Activated CD8-positive, alpha-beta memory T cell treated with anti-CD3 and anti-CD28 coated beads for 48 hours (primary cell): ENCODE data around the gene RAVER2.
"Not testable (repeated sequence)": the region's sequence is repeated elsewhere in the genome, so short reads cannot be mapped to it uniquely, and the experiment has no call there.

ENCODE experiments used
- DNase-seq, 3 experiments: peaks; one replicate each; pipeline ENCODE4 v3.0.0-alpha.2; 2020; ENCODE audit warnings: low read depth in 2 of 3, low spot score in 2 of 3

Gene RAVER2

GRCh38 chr1:64744492-64745180 lies at the start of gene RAVER2:
RAVER2 (plus strand) TSS chr1:64745075; CDS start chr1:64745173, 98 bp downstream.
- peak; percentile 18 to 27 (median 23) for DNase-seq

DNA sequence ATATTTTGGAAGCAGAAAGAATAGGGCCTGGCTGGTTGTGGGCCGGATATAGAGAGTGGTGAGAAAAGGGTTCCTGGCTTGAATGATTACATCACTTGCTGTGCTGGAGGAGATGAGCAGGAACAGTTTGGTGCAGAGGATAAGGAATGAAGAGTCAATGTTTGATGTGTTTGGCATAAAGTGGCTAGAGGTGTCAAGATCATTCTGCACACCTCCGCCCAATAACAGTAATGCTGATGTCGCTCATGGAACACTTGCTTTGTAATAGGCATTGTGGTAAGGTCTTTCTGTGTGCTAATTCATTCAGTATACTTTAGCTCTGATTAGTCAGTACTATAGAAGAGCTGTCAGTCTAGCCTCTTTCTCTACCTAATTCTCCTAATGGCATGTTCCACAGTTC lies 48.0 kb upstream of the RAVER2 start:
- DNase-seq, result no peak

- DNase-seq, result no peak
These were observed 45.5 kb upstream of the RAVER2 start for GRCh38 chr1:64699327-64699726.

DNA sequence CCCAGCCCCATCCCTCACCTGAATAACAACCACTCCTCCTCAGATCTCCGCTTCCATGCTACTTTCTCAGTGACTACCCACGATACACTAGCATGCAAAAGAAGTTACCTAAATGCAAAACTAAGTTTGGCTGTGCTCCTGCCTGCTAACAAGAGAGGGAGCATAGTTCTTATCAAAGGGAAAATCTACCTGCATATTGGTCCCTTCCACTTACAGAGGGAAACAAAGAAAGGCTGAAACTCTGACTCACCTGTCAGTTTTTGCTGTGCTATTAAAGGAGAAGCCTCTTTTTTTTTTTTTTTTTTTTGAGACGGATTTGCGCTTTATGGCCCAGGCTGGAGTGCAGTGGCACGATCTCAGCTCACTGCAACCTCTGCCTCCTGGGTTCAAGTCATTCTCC lies 43.8 kb upstream of the RAVER2 start:
- DNase-seq, result no peak

- no peak for DNase-seq
These were observed 43.0 kb upstream of the RAVER2 start for GRCh38 chr1:64701886-64702285.

DNA sequence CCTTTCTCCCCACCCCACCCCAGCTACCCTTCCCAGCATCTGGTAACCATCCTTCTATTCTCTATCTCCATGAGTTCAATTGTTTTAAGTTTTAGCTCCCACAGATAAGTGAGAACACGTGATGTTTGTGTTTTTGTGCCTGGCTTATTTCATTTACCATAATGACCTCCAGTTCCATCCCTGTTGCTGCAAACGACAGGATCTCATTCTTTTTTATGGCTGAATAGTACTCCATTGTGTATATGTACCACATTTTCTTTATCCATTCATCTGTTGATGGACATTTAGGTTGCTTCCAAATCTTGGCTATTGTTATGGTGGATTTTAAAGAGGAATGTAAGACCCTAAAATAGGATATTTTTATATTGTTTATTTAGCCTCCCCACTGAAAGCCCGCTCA lies 42.2 kb upstream of the RAVER2 start:
- not testable (repeated sequence) for DNase-seq

- no peak for DNase-seq
These were observed 41.3 kb upstream of the RAVER2 start for GRCh38 chr1:64703600-64703999.

DNA sequence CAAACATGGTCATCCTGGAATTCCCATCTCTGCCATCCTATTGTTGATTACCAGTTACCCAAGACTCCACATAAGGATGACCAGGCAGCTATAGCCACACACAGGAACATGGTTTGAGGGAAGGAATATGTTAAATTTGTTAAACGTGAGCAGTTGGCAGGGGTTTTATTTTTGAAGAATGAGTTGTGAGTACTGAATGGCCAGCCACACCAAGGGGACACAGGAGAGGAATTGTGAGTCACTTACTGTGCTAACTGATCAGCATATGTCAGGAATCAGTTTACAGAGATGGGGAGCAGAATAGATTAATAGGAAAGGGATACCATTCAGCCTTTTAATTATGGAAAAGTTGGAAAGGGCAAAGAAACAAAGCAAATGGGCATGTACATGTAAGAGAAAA lies 39.3 kb upstream of the RAVER2 start:
- no peak for DNase-seq

- no peak for DNase-seq
These were observed 33.6 kb upstream of the RAVER2 start for GRCh38 chr1:64711266-64711665.

DNA sequence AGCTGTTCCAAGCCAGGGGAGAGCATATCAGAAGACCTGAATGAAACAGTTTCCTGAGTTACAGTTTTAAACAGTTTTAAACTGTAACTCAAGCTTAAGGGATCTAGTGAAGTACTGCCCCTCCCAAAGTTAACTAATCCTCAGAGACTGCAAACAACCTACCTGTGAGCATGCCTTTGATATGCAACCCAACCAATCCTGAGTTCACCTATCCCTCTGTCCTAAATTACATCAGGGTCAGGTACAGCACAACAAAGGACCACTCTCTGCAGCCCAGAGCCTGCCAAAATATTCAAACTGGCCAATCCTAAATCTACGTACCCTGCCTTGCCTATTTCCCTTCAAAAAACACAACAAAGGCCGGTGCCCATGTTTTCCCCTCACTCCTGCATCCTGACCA lies 32.8 kb upstream of the RAVER2 start:
- DNase-seq, result no peak

- no peak for DNase-seq
These were observed 29.7 kb upstream of the RAVER2 start for GRCh38 chr1:64715186-64715585.

DNA sequence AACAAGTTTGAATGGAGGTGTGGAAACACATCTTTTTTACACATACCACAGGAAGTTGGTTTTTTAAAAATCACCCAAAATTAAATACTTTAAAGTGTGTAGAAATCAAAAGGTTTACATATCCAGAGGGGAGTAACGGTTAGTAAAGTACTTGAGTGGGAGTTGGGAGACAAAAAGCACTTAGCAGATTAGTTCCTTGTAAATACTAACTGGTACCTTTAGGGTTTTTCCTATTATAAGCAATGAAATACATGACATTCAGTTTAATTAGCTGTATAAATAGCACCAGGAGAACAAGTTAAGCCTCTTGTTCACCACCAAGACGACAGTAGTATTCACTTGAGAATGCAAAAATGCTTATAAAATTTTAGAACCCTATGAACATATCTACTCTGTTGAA lies 23.7 kb upstream of the RAVER2 start:
- no peak for DNase-seq

GRCh38 chr1:64721576-64722145 lies 23.2 kb upstream of the RAVER2 start:
- no peak for DNase-seq

DNA sequence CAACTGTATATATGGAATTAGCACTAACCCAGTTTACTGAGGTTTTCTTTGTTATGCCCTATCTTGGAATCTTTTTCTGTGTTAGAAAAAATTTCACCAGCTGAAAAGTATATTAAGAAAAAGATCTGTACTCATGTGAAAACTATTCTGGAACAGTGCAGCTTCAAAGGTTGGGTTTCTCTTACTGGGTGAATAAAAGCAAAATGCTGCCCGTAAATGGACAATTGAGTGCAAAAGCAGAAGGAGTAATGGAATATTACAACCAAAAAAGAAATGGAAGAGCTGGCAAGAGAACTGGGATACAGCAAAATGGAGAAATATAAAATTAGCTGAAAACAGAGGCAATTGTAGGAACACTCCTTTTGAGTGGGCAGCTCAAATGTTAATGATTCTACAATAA lies 17.0 kb upstream of the RAVER2 start:
- DNase-seq, result no peak

- DNase-seq, result no peak
These were observed 11.1 kb upstream of the RAVER2 start for GRCh38 chr1:64733581-64734286.

- no peak for DNase-seq
These were observed 10.6 kb upstream of the RAVER2 start for GRCh38 chr1:64734287-64734652.

DNA sequence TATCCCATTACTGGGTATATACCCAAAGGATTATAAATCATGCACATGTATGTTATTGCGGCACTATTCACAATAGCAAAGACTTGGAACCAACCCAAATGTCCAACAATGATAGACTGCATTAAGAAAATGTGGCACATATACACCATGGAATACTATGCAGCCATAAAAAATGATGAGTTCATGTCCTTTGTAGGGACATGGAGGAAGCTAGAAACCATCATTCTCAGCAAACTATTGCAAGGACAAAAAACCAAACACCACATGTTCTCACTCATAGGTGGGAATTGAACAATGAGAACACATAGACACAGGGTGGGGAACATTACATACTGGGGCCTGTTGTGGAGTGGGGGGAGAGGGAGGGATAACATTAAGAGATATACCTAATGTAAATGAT lies 4.2 kb upstream of the RAVER2 start:
- not testable (repeated sequence) for DNase-seq

- no peak for DNase-seq
These were observed 852 bp upstream of the RAVER2 start for GRCh38 chr1:64743954-64744491.

- DNase-seq, result peak in 2 of 3 experiments; percentile 2 to 17
These were observed 508 bp downstream of the RAVER2 start for GRCh38 chr1:64745181-64745985.

DNA sequence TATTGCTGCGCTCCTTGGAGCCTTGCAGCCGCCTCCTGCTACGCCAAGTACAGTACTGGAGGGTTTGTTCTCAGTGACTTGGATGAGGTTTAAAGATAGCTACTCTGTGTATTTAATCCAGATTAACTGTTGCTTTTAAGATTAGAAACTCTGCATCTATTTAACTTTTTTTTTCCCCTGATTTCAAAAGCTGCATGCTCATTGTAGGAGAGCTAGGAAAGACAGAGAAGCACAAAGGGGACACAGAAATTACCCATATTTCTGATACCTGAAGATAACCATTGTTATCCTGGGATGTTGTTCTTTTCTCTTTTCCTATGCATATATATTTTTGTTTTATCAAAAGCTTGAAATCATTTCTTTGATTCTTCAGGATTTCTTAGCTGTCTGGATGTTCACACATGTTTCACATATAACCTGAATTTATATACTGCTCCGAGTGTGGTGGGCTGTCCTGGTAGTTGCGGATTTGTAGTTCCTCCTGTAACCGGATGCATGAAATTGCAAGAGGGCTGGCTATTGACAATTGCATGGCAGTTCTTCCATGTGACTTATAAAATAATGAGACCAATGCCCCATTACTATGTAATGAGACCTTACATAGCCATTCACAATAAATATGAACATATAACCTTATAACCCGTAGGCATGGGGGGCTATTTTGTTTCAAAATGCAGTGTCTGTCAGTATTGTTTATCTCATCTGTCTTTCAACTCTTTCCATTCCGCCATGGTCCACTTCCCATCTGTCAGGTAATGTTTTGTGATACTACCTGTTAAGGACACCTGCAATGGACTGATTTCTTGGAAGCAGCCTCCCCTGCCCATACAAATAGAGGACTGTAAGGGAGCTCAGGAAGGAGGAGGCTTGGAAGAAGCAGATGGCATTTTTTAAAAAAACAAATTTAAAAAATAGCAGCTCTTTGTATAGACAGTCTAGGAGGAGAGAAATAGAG lies 1.4 kb downstream of the RAVER2 start:
- DNase-seq, result no peak
